Esophagus muscularis mucosa (tissue), 4 donors: ENCODE measurements around the gene COL11A2. TPM values are rescaled to one million over a fixed set of nuclear protein-coding genes. Genes with fewer than 3 reads are reported as not detected.

Source experiments
- DNase-seq: peaks from one replicate; pipeline ENCODE4 v3.0.0-alpha.2; 2017; ENCODE audit errors: extremely low spot score
- H3K27ac ChIP-seq, 4 donors: fragments of 200-600 bp; sonication (generic); replicated peaks in 1 of 4; 1 replicate in 3 of 4; 2 replicates in 1 of 4; pipeline ENCODE4 v1.5.1; 2016 to 2019; ENCODE audit warnings: mild to moderate bottlenecking in 1 of 4
- H3K27me3 ChIP-seq, 4 donors: fragments of 200-600 bp; sonication (generic); one replicate each; pipeline versions ENCODE4 v1.5.1 to v1.6.0; 2016 to 2019
- H3K36me3 ChIP-seq, 4 donors: fragments of 200-600 bp; sonication (generic); one replicate each; pipeline ENCODE4 v1.5.1; 2016 to 2019
- H3K4me1 ChIP-seq, 4 donors: fragments of 200-600 bp; sonication (generic); one replicate each; pipeline ENCODE4 v1.5.1; 2016 to 2019
- H3K4me3 ChIP-seq, 4 donors: fragments of 200-600 bp; sonication (generic); 1 replicate in 2 of 4; 2 replicates in 2 of 4; pipeline ENCODE4 v1.5.1; 2016 to 2019; ENCODE audit warnings: mild to moderate bottlenecking in 4 of 4, moderate library complexity in 1 of 4
- H3K9me3 ChIP-seq, 4 donors: fragments of 200-600 bp; sonication (generic); 1 replicate in 3 of 4; 2 replicates in 1 of 4; pipeline ENCODE4 v1.5.1; 2016 to 2019
- CTCF ChIP-seq, 3 experiments: fragments of 200-600 bp in 2 of 3; fragments of 450-650 bp in 1 of 3; sonication (generic) in 2 of 3; IDR thresholded peaks; one replicate each; pipeline ENCODE4 v1.5.1; 2017 to 2019; ENCODE audit warnings: antibody characterized with exemption in 3 of 3, mild to moderate bottlenecking in 2 of 3, moderate library complexity in 1 of 3
- EP300 ChIP-seq: sonication (generic); formaldehyde crosslinking; IDR thresholded peaks from one replicate; pipeline ENCODE4 v1.6.1; 2017; ENCODE audit warnings: antibody characterized with exemption
- POLR2A ChIP-seq: fragments of 450-650 bp; IDR thresholded peaks from one replicate; pipeline ENCODE4 v1.6.1; 2017; ENCODE audit warnings: antibody characterized with exemption, moderate library complexity, mild to moderate bottlenecking, low read depth
- POLR2AphosphoS5 ChIP-seq, 2 donors: sonication (generic); formaldehyde crosslinking; IDR thresholded peaks; one replicate each; pipeline ENCODE4 v1.6.1; 2017; ENCODE audit warnings: antibody characterized with exemption in 2 of 2
- WGBS: methylation state at CpG from one replicate; pipeline ENCODE4 v1.1.5; 2018; 5-methylcytosine and 5-hydroxymethylcytosine counted together
- intact Hi-C: fragments of 100-400 bp; cut with DNase I; formaldehyde crosslinking; loops from one replicate; pipeline ENCODE4 v1.15.1; 2023
- total RNA-seq, 4 donors: library from RNA; depleted of rRNA; stranded (reverse); fragments of >200 nt; gene quantifications; one replicate each; pipeline versions ENCODE4 v1.1.0 to v1.2.1, GENCODE V29; 2016

Gene COL11A2
- total RNA-seq, 4 donors from 2014 or later, result 0.17 to 1.1 (median 0.19) TPM; not detected in 1

- peaks cover 14 to 22% (median 20%) of the 10 kb centered on the region in 4 donors for H3K4me1 ChIP-seq
- DNase-seq, result no peak
- no peak overlapping the region for H3K4me3 ChIP-seq
- no peak overlapping the region for H3K27ac ChIP-seq
- WGBS, result 66% methylated on average over 13 of the region's 14 CpGs
- TF ChIP-seq CTCF (IDR thresholded peaks at IDR 0.05) (no peak), POLR2A (no peak), POLR2AphosphoS5 (IDR thresholded peaks at IDR 0.05) (no peak), EP300 (no peak)
- intact Hi-C loops, result loop anchor here (5.0 kb wide), 1 partner anchor 32 kb away; no protein-coding TSS in a partner anchor
- peaks cover 0 to 7% (median 0%) of the 10 kb centered on the region in 4 donors for H3K27me3 ChIP-seq
- no peaks in the 10 kb centered on the region for H3K9me3 ChIP-seq
- H3K36me3 ChIP-seq, result no peaks in the 10 kb centered on the region
Observed at GRCh38 chr6:33164665-33165373, 27.4 kb downstream of the COL11A2 start.

GRCh38 chr6:33164176-33164575, 28.1 kb downstream of the COL11A2 start:
- no peak overlapping the region for H3K27ac ChIP-seq
- no peaks in the 10 kb centered on the region for H3K36me3 ChIP-seq
- H3K27me3 ChIP-seq, result peaks cover 0 to 7% (median 0%) of the 10 kb centered on the region in 4 donors
- peaks cover 14 to 22% (median 20%) of the 10 kb centered on the region in 4 donors for H3K4me1 ChIP-seq
- no peaks in the 10 kb centered on the region for H3K9me3 ChIP-seq
- intact Hi-C loops, result loop anchor here (5.0 kb wide), 1 partner anchor 33 kb away; no protein-coding TSS in a partner anchor
- no peak for TF ChIP-seq EP300
- no peak for TF ChIP-seq CTCF (IDR thresholded peaks at IDR 0.05)
- TF ChIP-seq POLR2AphosphoS5 (IDR thresholded peaks at IDR 0.05), result no peak
- no peak for TF ChIP-seq POLR2A
- H3K4me3 ChIP-seq, result no peak overlapping the region
- WGBS, result 51% methylated on average over 10 of the region's 10 CpGs
- no peak for DNase-seq

- intact Hi-C loops, result loop anchor here (5.0 kb wide), 1 partner anchor 34 kb away; no protein-coding TSS in a partner anchor
- no peaks in the 10 kb centered on the region for H3K36me3 ChIP-seq
Observed at GRCh38 chr6:33163540-33163939, 28.7 kb downstream of the COL11A2 start.

More at GRCh38 chr6:33163540-33163939, 28.7 kb downstream of the COL11A2 start:
- no peak overlapping the region for H3K4me3 ChIP-seq
- DNase-seq, result no peak
- H3K4me1 ChIP-seq, result peaks cover 14 to 22% (median 20%) of the 10 kb centered on the region in 4 donors
- no peak for TF ChIP-seq POLR2AphosphoS5 (IDR thresholded peaks at IDR 0.05)
- no peak for TF ChIP-seq POLR2A
- no peak for TF ChIP-seq CTCF (IDR thresholded peaks at IDR 0.05)
- TF ChIP-seq EP300, result no peak
- H3K27ac ChIP-seq, result no peak overlapping the region
- peaks cover 0 to 7% (median 0%) of the 10 kb centered on the region in 4 donors for H3K27me3 ChIP-seq
- WGBS, result 90% methylated on average over 9 of the region's 10 CpGs
- H3K9me3 ChIP-seq, result no peaks in the 10 kb centered on the region
